SK-N-SH treated with all-trans-retinoic acid at 6 μM for 48 hours (cell line): Measurements from ENCODE around the gene HBG2.
"Not testable (repeated sequence)": the region's sequence is repeated elsewhere in the genome, so short reads cannot be mapped to it uniquely, and the experiment has no call there.

Experiments used
- ATAC-seq: fragments of 200-7000 bp; cut with Tn5 transposase; 3 replicates; pipeline ENCODE4 v1.9.1; 2020; ENCODE audit warnings: mild to moderate bottlenecking, moderate library complexity
- ARNTL ChIP-seq: fragments of 450-650 bp; formaldehyde crosslinking; IDR thresholded peaks from 2 replicates; pipeline ENCODE4 v1.5.0; 2020; ENCODE audit warnings: low read depth, mild to moderate bottlenecking, moderate library complexity, borderline replicate concordance
- BACH2 ChIP-seq: fragments of 250-450 bp; sonication (Bioruptor Pico); IDR thresholded peaks from 2 replicates; pipeline ENCODE4 v1.9.0; 2021; ENCODE audit warnings: mild to moderate bottlenecking, borderline replicate concordance
- CREB5 ChIP-seq: fragments of 250-450 bp; sonication (Bioruptor Pico); IDR thresholded peaks from 2 replicates; pipeline ENCODE4 v1.5.1; 2020; ENCODE audit warnings: low read depth, mild to moderate bottlenecking, moderate library complexity
- CSDC2 ChIP-seq: fragments of 250-450 bp; sonication (Bioruptor Pico); IDR thresholded peaks from 2 replicates; pipeline ENCODE4 v1.5.0; 2020; ENCODE audit warnings: mild to moderate bottlenecking, moderate library complexity
- CSRNP3 ChIP-seq: fragments of 250-450 bp; sonication (Bioruptor Pico); IDR thresholded peaks from 2 replicates; pipeline ENCODE4 v1.5.1; 2021; ENCODE audit warnings: mild to moderate bottlenecking, moderate library complexity
- ESRRG ChIP-seq: fragments of 250-450 bp; sonication (Bioruptor Pico); IDR thresholded peaks from 2 replicates; pipeline ENCODE4 v1.6.1; 2021; ENCODE audit warnings: mild to moderate bottlenecking
- ISL1 ChIP-seq: fragments of 250-450 bp; sonication (Bioruptor Pico); IDR thresholded peaks from 2 replicates; pipeline ENCODE4 v2.1.2; 2022; ENCODE audit warnings: mild to moderate bottlenecking, moderate library complexity
- OSR1 ChIP-seq: fragments of 250-450 bp; sonication (Bioruptor Pico); IDR thresholded peaks from 2 replicates; pipeline ENCODE4 v1.8.0; 2022; ENCODE audit warnings: moderate library complexity, mild to moderate bottlenecking, inconsistent platforms
- PATZ1 ChIP-seq: fragments of 250-450 bp; sonication (Bioruptor Pico); IDR thresholded peaks from 2 replicates; pipeline ENCODE4 v1.8.0; 2020; ENCODE audit warnings: mild to moderate bottlenecking, moderate library complexity, borderline replicate concordance
- POU6F1 ChIP-seq: fragments of 250-450 bp; sonication (Bioruptor Pico); IDR thresholded peaks from 2 replicates; pipeline ENCODE4 v1.8.0; 2021; ENCODE audit warnings: low read depth, mild to moderate bottlenecking, moderate library complexity, borderline replicate concordance
- PPARA ChIP-seq: fragments of 250-450 bp; sonication (Bioruptor Pico); IDR thresholded peaks from 2 replicates; pipeline ENCODE4 v1.5.0; 2020; ENCODE audit warnings: mild to moderate bottlenecking, borderline replicate concordance
- RARB ChIP-seq: fragments of 250-450 bp; sonication (Bioruptor Pico); IDR thresholded peaks from 2 replicates; pipeline ENCODE4 v1.8.0; 2021; ENCODE audit warnings: mild to moderate bottlenecking, moderate library complexity
- SNAI2 ChIP-seq: fragments of 250-450 bp; sonication (Bioruptor Pico); IDR thresholded peaks from 2 replicates; pipeline ENCODE4 v1.5.0; 2020; ENCODE audit warnings: mild to moderate bottlenecking, moderate library complexity
- TCF4 ChIP-seq: fragments of 250-450 bp; sonication (Bioruptor Pico); IDR thresholded peaks from 2 replicates; pipeline ENCODE4 v1.8.0; 2021; ENCODE audit warnings: mild to moderate bottlenecking, moderate library complexity, borderline replicate concordance
- TSHZ2 ChIP-seq: fragments of 250-450 bp; sonication (Bioruptor Pico); IDR thresholded peaks from 2 replicates; pipeline ENCODE4 v1.5.0; 2020; ENCODE audit warnings: mild to moderate bottlenecking, moderate library complexity
- ZC3H10 ChIP-seq: fragments of 250-450 bp; sonication (Bioruptor Pico); IDR thresholded peaks from 2 replicates; pipeline ENCODE4 v1.5.1; 2021; ENCODE audit warnings: mild to moderate bottlenecking, moderate library complexity
- ZFP3 ChIP-seq: fragments of 250-450 bp; sonication (Bioruptor Pico); IDR thresholded peaks from 2 replicates; pipeline ENCODE4 v1.5.0; 2020; ENCODE audit warnings: mild to moderate bottlenecking, moderate library complexity
- ZFP30 ChIP-seq: fragments of 450-650 bp; formaldehyde crosslinking; IDR thresholded peaks from 2 replicates; pipeline ENCODE4 v1.5.0; 2022; ENCODE audit warnings: mild to moderate bottlenecking, moderate library complexity
- ZNF565 ChIP-seq: fragments of 450-650 bp; formaldehyde crosslinking; conservative IDR thresholded peaks from 2 replicates; pipeline ENCODE4 v1.5.0; 2020; ENCODE audit warnings: low read depth, mild to moderate bottlenecking, moderate library complexity
- ZNF70 ChIP-seq: fragments of 450-650 bp; formaldehyde crosslinking; IDR thresholded peaks from 2 replicates; pipeline ENCODE4 v1.5.0; 2020; ENCODE audit warnings: mild to moderate bottlenecking, moderate library complexity
- ZNF8 ChIP-seq: fragments of 450-650 bp; formaldehyde crosslinking; IDR thresholded peaks from 2 replicates; pipeline ENCODE4 v1.5.0; 2020; ENCODE audit warnings: mild to moderate bottlenecking, moderate library complexity

HBG2 gene

GRCh38 chr11:5300251-5300650, 45.7 kb upstream of the HBG2 start:
- ATAC-seq = no peak
- no peak for TF ChIP-seq SNAI2
- TF ChIP-seq TCF4 = no peak
- TF ChIP-seq ZNF70 (CRISPR knock-in tag) = no peak
- no peak for TF ChIP-seq PATZ1 (CRISPR knock-in tag)
- TF ChIP-seq ZNF565 (CRISPR knock-in tag) = no peak
- no peak for TF ChIP-seq POU6F1 (CRISPR knock-in tag)

GRCh38 chr11:5298451-5298850, 43.9 kb upstream of the HBG2 start:
- no peak for ATAC-seq
- no peak for TF ChIP-seq BACH2 (CRISPR knock-in tag)
- TF ChIP-seq OSR1 (CRISPR knock-in tag) = no peak
- no peak for TF ChIP-seq SNAI2
- no peak for TF ChIP-seq ESRRG (CRISPR knock-in tag)
- TF ChIP-seq TCF4 = no peak
- no peak for TF ChIP-seq ZC3H10 (CRISPR knock-in tag)

GRCh38 chr11:5297721-5298323, 43.2 kb upstream of the HBG2 start:
- no peak for ATAC-seq
- TF ChIP-seq ZC3H10 (CRISPR knock-in tag) (no peak), POU6F1 (CRISPR knock-in tag) (no peak), ZNF565 (CRISPR knock-in tag) (no peak), ZNF70 (CRISPR knock-in tag) (no peak), ZFP3 (CRISPR knock-in tag) (no peak), BACH2 (CRISPR knock-in tag) (no peak), CSRNP3 (CRISPR knock-in tag) (no peak), TSHZ2 (CRISPR knock-in tag) (no peak), ARNTL (CRISPR knock-in tag) (no peak), OSR1 (CRISPR knock-in tag) (no peak), ZFP30 (CRISPR knock-in tag) (no peak), RARB (no peak), CSDC2 (no peak), PPARA (CRISPR knock-in tag) (no peak), ZNF8 (CRISPR knock-in tag) (no peak), ISL1 (CRISPR knock-in tag) (no peak), CREB5 (no peak), TCF4 (no peak)
- TF ChIP-seq, all 23 proteins: peak for 0

GRCh38 chr11:5294342-5294995, 39.9 kb upstream of the HBG2 start:
- ATAC-seq = not testable (repeated sequence)
